DND-41 (cell line): ENCODE data around the gene AP1S3.

Experiments
- CTCF ChIP-seq: IDR thresholded peaks from 2 replicates; pipeline ENCODE4 v1.5.1; 2012; ENCODE audit warnings: borderline replicate concordance, low read length, moderate library complexity, mild to moderate bottlenecking; ENCODE audit not compliant: poor library complexity, severe bottlenecking; ENCODE audit errors: extremely low read depth
- EZH2 ChIP-seq: IDR thresholded peaks from 3 replicates; pipeline ENCODE4 v1.6.1; 2012; ENCODE audit warnings: borderline replicate concordance, low read depth, mild to moderate bottlenecking, moderate library complexity, low read length, inconsistent platforms; ENCODE audit not compliant: severe bottlenecking

GRCh38 chr2:223729781-223730180 is 107.6 kb downstream of the AP1S3 start:
- no peak for TF ChIP-seq CTCF
- no peak for TF ChIP-seq EZH2
